B cell (primary cell): Measurements from ENCODE around the gene ATAD3A. TPM values are rescaled to one million over a fixed set of nuclear protein-coding genes. Genes with fewer than 3 reads are reported as not detected.

Source experiments
- ATAC-seq: fragments of 200-7000 bp; cut with Tn5 transposase; one replicate; pipeline ENCODE4 v1.10.0; 2021; ENCODE audit warnings: low read depth, mild to moderate bottlenecking, moderate number of reproducible peaks, moderate library complexity
- CTCF ChIA-PET: fragments of 350-600 bp; sonication (Branson Sonifier 250); formaldehyde crosslinking; loops from one replicate; lab custom pipeline; 2021; ENCODE audit warnings: antibody characterized with exemption, inconsistent platforms; lab: Charles Lee
- POLR2A ChIA-PET: fragments of 350-600 bp; sonication (Branson Sonifier 250); formaldehyde crosslinking; loops from one replicate; lab custom pipeline; 2021; ENCODE audit warnings: antibody characterized with exemption; lab: Charles Lee
- DNase-seq: peaks from one replicate; pipeline ENCODE4 v3.0.0; 2013
- H2AFZ ChIP-seq: 2 replicates; pipeline ENCODE4 v1.6.1; 2012; ENCODE audit warnings: mild to moderate bottlenecking, low read depth, low read length; ENCODE audit not compliant: insufficient read depth, poor library complexity, severe bottlenecking
- H3K27ac ChIP-seq, 2 donors: 1 replicate in 1 of 2; 2 replicates in 1 of 2; pipeline ENCODE4 v1.5.1; 2012 to 2013; ENCODE audit warnings: low read length in 2 of 2, mild to moderate bottlenecking in 2 of 2, moderate library complexity in 1 of 2
- H3K27me3 ChIP-seq, 4 experiments: fragments of 200-600 bp in 1 of 4; sonication (generic) in 1 of 4; replicated peaks in 1 of 4; 1 replicate in 2 of 4; 2 replicates in 2 of 4; pipeline versions ENCODE4 v1.6.1 to v1.7.0; 2013 to 2016; ENCODE audit warnings: low read length in 3 of 4, mild to moderate bottlenecking in 2 of 4, mixed read lengths in 1 of 4, moderate library complexity in 1 of 4; ENCODE audit not compliant: insufficient read depth in 4 of 4, control insufficient read depth in 3 of 4; ENCODE audit errors: control extremely low read depth in 1 of 4
- H3K36me3 ChIP-seq, 2 experiments: replicated peaks in 1 of 2; 1 replicate in 1 of 2; 2 replicates in 1 of 2; pipeline versions ENCODE4 v1.6.1 to v1.7.1; 2013; ENCODE audit warnings: low read length in 1 of 2; ENCODE audit not compliant: insufficient read depth in 2 of 2, control insufficient read depth in 1 of 2; ENCODE audit errors: control extremely low read depth in 1 of 2, extremely low read depth in 1 of 2
- H3K4me1 ChIP-seq, 2 donors: fragments of 200-600 bp in 1 of 2; sonication (generic) in 1 of 2; 1 replicate in 1 of 2; 2 replicates in 1 of 2; pipeline versions ENCODE4 v1.5.1 to v1.6.1; 2013 to 2017; ENCODE audit warnings: low read length in 2 of 2; ENCODE audit not compliant: control insufficient read depth in 2 of 2, insufficient read depth in 2 of 2
- H3K4me2 ChIP-seq: replicated peaks from 2 replicates; pipeline ENCODE3; 2012; ENCODE audit warnings: mild to moderate bottlenecking, low read depth, low read length; ENCODE audit not compliant: poor library complexity, severe bottlenecking
- H3K4me3 ChIP-seq, 5 experiments: fragments of 200-600 bp in 1 of 5; sonication (generic) in 1 of 5; 1 replicate in 3 of 5; 2 replicates in 2 of 5; pipeline versions ENCODE4 v1.5.1 to v1.7.0; 2011 to 2016; ENCODE audit warnings: low read length in 4 of 5, mild to moderate bottlenecking in 4 of 5, low read depth in 2 of 5, control low read depth in 1 of 5, moderate library complexity in 1 of 5; ENCODE audit not compliant: insufficient read depth in 1 of 5; ENCODE audit errors: control extremely low read depth in 1 of 5, extremely low read depth in 1 of 5
- H3K79me2 ChIP-seq: fragments of 200-600 bp; sonication (generic); one replicate; pipeline ENCODE4 v1.6.0; 2016; ENCODE audit warnings: low read length; ENCODE audit not compliant: control insufficient read depth, insufficient read depth
- H3K9ac ChIP-seq: fragments of 200-600 bp; sonication (generic); 2 replicates; pipeline ENCODE4 v1.6.1; 2017; ENCODE audit warnings: mild to moderate bottlenecking, low read length, moderate library complexity
- H3K9me3 ChIP-seq, 3 donors: one replicate each; pipeline versions ENCODE4 v1.6.1 to v1.7.1; 2013; ENCODE audit warnings: low read length in 2 of 3; ENCODE audit not compliant: control insufficient read depth in 2 of 3, insufficient read depth in 1 of 3; ENCODE audit errors: control extremely low read depth in 1 of 3
- H4K20me1 ChIP-seq: 2 replicates; pipeline ENCODE4 v1.6.0; 2012; ENCODE audit warnings: mild to moderate bottlenecking, low read length; ENCODE audit not compliant: insufficient read depth, control insufficient read depth, poor library complexity, severe bottlenecking
- H3K27ac Mint-ChIP-seq: one replicate; pipeline ENCODE4 v1.8.0; 2021; ENCODE audit warnings: mixed read lengths
- H3K27me3 Mint-ChIP-seq: one replicate; pipeline ENCODE4 v1.8.0; 2021; ENCODE audit warnings: mixed read lengths
- H3K4me1 Mint-ChIP-seq: one replicate; pipeline ENCODE4 v1.8.0; 2021; ENCODE audit warnings: mixed read lengths
- H3K4me3 Mint-ChIP-seq: one replicate; pipeline ENCODE4 v1.8.0; 2021; ENCODE audit warnings: mixed read lengths
- H3K9me3 Mint-ChIP-seq: one replicate; pipeline ENCODE4 v1.8.0; 2022; ENCODE audit warnings: mixed read lengths; ENCODE audit not compliant: insufficient read depth
- EZH2 ChIP-seq: IDR thresholded peaks from 2 replicates; pipeline ENCODE4 v1.6.1; 2012; ENCODE audit warnings: borderline replicate concordance, low read depth, mild to moderate bottlenecking, moderate library complexity, low read length; ENCODE audit not compliant: insufficient read depth, poor library complexity, severe bottlenecking
- WGBS: methylation state at CpG from one replicate; pipeline ENCODE4 v1.1.5; 2013; ENCODE audit warnings: missing lambda C conversion rate; ENCODE audit not compliant: insufficient coverage; 5-methylcytosine and 5-hydroxymethylcytosine counted together
- intact Hi-C: fragments of 100-400 bp; cut with micrococcal nuclease; formaldehyde crosslinking; loops from one replicate; pipeline ENCODE4 v1.10.0; 2022
- polyA plus RNA-seq: library from polyadenylated mRNA; depleted of rRNA; stranded (reverse); fragments of >200 nt; gene quantifications from 2 replicates; pipeline ENCODE4 v1.2.3, GENCODE V29; 2012
- total RNA-seq, 2 donors: library from RNA; stranded (reverse); fragments of 120-200 nt in 1 of 2; gene quantifications; 1 replicate in 1 of 2; 2 replicates in 1 of 2; pipeline versions ENCODE4 v1.2.3 to v1.2.4, GENCODE V29; 2013 to 2022
- TF ChIP-seq, protein P1 (sequence below): fragments of 200-600 bp; IDR thresholded peaks from one replicate; pipeline ENCODE4 v1.8.0; 2022; ENCODE audit warnings: antibody characterized with exemption, mild to moderate bottlenecking

Gene ATAD3A
- total and polyA plus RNA-seq, 2 donors (not counting 1 experiment from before 2014, with no cell fraction given), result 17.5 to 17.8 TPM

DNA sequence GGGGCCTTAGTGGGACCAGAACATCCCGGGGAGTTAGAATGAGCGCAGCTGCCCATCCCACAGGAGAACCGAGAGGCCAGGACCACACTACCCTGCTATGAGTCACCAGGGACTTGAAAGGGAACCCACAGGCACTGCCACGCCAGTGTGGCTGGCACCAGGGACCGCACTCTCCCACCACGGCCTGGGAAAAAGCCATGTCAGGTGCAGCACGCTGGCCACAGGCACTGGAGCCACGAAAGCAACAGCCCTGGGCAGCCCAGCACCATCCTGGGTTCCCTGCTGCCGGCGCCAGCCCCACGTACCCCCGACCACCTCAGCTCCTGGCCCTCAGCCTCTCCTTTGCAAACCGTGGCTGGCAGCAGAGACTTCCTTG lies 42.6 kb downstream of the ATAD3A start:
- Histone ChIP-seq H3K4me2 (no peak overlapping the region), H4K20me1 (peaks cover 52% of the 10 kb centered on the region), H3K4me3 (no peak overlapping the region), H3K9ac (no peak overlapping the region), H3K79me2 (peaks cover 28% of the 10 kb centered on the region), H3K27ac (no peak overlapping the region), H3K4me1 (no peaks in the 10 kb centered on the region), H2AFZ (no peak overlapping the region), H3K27me3 (no peaks in the 10 kb centered on the region), H3K9me3 (no peaks in the 10 kb centered on the region), H3K36me3 (peaks cover 0 to 4% of the 10 kb centered on the region in 2 experiments)
- Mint-ChIP-seq H3K4me3 (no peak overlapping the region), H3K27ac (no peak overlapping the region), H3K9me3 (no peaks in the 10 kb centered on the region), H3K4me1 (peaks cover 2% of the 10 kb centered on the region), H3K27me3 (no peaks in the 10 kb centered on the region)
- intact Hi-C loops, result no loop called here
- TF ChIP-seq, protein P1, sequence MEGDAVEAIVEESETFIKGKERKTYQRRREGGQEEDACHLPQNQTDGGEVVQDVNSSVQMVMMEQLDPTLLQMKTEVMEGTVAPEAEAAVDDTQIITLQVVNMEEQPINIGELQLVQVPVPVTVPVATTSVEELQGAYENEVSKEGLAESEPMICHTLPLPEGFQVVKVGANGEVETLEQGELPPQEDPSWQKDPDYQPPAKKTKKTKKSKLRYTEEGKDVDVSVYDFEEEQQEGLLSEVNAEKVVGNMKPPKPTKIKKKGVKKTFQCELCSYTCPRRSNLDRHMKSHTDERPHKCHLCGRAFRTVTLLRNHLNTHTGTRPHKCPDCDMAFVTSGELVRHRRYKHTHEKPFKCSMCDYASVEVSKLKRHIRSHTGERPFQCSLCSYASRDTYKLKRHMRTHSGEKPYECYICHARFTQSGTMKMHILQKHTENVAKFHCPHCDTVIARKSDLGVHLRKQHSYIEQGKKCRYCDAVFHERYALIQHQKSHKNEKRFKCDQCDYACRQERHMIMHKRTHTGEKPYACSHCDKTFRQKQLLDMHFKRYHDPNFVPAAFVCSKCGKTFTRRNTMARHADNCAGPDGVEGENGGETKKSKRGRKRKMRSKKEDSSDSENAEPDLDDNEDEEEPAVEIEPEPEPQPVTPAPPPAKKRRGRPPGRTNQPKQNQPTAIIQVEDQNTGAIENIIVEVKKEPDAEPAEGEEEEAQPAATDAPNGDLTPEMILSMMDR, result no peak
- no peak for TF ChIP-seq EZH2
- DNase-seq (no peak), ATAC-seq (no peak)
- 90% methylated on average over 13 of the region's 13 CpGs for WGBS
- CTCF ChIA-PET, result no interaction called here
- POLR2A ChIA-PET, result no interaction called here

DNA sequence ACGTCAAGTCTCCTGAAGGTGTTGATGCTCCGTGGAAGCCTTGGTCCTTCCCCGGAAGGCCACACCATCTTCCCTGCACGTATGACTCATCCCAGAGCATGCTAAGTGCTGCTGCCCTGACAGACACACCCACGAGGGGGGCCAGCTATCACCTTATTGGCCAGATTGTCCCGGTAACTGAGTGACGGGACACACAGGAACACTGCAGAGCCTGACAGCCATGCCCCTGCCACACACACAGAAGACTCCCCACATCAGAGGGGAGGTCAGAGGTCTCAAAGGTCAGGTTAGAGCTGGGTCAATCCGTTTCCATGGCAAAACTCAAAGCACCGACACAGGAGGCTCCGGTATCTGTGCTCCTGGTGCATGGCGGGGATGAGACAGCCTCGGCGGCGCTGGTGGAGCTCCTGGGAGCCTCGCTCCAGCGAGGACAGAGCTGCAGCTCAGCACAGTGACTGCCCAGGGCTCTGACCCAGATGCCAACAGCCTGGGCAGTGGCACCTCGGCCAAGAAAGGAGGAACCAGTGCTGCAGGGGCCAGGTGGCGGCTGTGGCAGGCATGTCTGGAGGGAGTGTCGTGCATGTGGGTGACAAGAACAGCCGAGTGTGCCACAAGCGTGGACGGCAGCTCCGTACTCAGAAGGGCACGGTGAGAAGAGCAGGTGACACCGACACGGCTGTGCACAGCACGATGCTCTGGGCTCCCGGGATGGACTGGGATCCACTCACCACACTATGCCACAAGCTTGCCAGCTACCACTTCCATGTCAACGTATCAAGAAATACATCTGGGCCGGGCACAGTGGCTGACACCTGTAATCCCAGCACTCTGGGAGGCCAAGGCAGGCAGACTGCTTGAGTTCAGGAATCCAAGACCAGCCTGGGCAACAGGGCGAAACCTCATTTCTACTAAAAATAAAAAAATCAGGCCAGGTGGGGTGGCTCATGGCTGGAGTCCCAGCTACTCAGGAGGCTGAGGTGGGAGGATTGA lies 43.3 kb downstream of the ATAD3A start:
- Mint-ChIP-seq H3K27ac (no peak overlapping the region), H3K9me3 (no peaks in the 10 kb centered on the region), H3K27me3 (no peaks in the 10 kb centered on the region), H3K4me3 (no peak overlapping the region), H3K4me1 (peaks cover 2% of the 10 kb centered on the region)
- no peak overlapping the region for H3K9ac ChIP-seq
- peaks cover 0 to 4% of the 10 kb centered on the region in 2 experiments for H3K36me3 ChIP-seq
- ChIA-PET POLR2A (no interaction called here), CTCF (no interaction called here)
- no peak overlapping the region for H2AFZ ChIP-seq
- DNase-seq (no peak), ATAC-seq (no peak)
- no peak overlapping the region for H3K4me2 ChIP-seq
- H3K4me1 ChIP-seq, result no peaks in the 10 kb centered on the region
- WGBS, result 96% methylated on average over 29 of the region's 31 CpGs
- H4K20me1 ChIP-seq, result peaks cover 50% of the 10 kb centered on the region
- TF ChIP-seq EZH2, result no peak
- TF ChIP-seq, protein P1, result no peak
- H3K9me3 ChIP-seq, result no peaks in the 10 kb centered on the region
- H3K79me2 ChIP-seq, result peaks cover 33% of the 10 kb centered on the region
- H3K4me3 ChIP-seq, result no peak overlapping the region
- intact Hi-C loops, result no loop called here
- no peak overlapping the region for H3K27ac ChIP-seq
- no peaks in the 10 kb centered on the region for H3K27me3 ChIP-seq
